Epithelial cell of esophagus (primary cell): Measurements from ENCODE around the gene MMP17.

Experiments
- DNase-seq: peaks from one replicate; pipeline ENCODE4 v3.0.0; 2010; ENCODE audit warnings: low read depth
- H3K4me3 ChIP-seq: 2 replicates; pipeline ENCODE4 v1.5.1; 2011; ENCODE audit warnings: mild to moderate bottlenecking, low read length, control low read depth
- TF ChIP-seq, protein P1 (sequence below): IDR thresholded peaks from 2 replicates; pipeline ENCODE4 v1.5.1; 2011; ENCODE audit warnings: low read depth, mild to moderate bottlenecking, low read length, control low read depth, inconsistent platforms; ENCODE audit not compliant: insufficient read depth; ENCODE audit errors: missing control alignments

Gene MMP17

DNA sequence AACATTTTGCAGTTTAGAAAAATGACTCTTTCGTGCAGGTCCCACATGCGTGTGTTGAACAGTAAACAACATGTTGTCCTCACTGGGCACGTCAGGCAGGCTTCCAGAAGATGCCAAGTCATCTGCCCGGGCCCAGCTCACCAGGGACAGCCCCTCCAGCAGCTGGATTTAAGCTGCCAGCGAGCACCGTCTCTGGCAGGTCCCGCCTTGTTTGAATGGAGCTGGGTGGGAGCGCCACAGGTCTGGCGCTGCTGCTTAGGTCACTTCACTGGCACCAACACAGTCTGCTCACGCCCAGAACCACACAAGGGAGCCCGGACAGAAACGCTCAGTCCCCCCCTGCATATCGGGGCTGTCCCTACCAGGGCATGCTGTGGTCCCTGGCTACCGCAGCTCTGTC is 33.1 kb upstream of the MMP17 start:
- TF ChIP-seq, protein P1, sequence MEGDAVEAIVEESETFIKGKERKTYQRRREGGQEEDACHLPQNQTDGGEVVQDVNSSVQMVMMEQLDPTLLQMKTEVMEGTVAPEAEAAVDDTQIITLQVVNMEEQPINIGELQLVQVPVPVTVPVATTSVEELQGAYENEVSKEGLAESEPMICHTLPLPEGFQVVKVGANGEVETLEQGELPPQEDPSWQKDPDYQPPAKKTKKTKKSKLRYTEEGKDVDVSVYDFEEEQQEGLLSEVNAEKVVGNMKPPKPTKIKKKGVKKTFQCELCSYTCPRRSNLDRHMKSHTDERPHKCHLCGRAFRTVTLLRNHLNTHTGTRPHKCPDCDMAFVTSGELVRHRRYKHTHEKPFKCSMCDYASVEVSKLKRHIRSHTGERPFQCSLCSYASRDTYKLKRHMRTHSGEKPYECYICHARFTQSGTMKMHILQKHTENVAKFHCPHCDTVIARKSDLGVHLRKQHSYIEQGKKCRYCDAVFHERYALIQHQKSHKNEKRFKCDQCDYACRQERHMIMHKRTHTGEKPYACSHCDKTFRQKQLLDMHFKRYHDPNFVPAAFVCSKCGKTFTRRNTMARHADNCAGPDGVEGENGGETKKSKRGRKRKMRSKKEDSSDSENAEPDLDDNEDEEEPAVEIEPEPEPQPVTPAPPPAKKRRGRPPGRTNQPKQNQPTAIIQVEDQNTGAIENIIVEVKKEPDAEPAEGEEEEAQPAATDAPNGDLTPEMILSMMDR: no peak
- H3K4me3 ChIP-seq: no peak overlapping the region
- peak; percentile 40 for DNase-seq

DNA sequence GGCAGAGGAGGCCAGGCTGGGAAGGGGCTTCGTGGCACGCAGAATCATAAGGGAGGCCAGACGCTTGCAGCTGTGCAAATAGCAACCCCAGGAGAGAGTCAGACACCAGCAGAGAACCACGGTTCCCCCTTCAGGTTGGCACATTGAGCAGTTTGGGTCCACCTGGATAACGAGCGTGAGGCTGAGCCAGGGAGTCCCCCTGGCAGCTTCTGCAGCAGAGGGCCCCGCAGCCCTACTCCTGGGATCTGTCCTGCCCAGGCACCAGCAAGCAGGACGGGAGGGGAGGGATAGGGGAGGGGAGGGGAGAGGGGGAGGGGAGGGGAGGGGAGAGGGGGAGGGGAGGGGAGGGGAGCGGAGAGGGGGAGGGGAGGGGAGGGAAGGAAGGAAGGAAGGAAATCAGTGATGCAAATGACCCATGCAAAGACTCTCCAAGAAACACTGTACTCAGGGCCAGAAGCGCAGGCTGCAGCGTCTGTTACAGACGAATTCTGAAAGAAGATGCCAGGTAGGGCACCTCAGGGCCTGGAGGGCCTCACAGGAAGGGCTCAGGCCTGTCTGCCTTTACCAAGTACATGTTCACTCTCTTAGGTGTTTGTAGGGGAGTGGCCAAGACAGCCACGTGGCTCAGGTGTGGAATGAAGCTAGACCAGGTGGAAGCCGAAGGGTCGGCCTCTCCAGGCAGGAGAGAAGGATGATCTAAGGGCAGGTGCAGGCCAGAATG is 32.3 kb upstream of the MMP17 start:
- TF ChIP-seq, protein P1: no peak
- no peak overlapping the region for H3K4me3 ChIP-seq
- DNase-seq: peak; percentile 73

DNA sequence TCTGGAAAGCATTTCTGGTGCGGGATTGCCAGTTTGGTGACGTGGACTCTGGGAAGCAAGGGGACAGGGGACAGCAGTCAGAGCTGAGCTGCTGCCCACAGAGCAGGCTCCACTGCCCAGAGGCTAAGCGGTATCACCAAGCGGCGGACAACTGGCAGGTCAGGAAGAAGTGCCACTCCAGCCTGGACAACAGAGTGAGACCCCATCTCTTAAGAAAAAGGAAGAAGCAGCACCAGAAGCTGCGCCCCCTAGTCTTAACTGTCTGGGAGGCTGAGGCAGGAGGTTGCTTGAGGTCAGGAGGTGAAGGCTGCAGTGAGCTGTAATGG is 31.8 kb upstream of the MMP17 start:
- H3K4me3 ChIP-seq: no peak overlapping the region
- TF ChIP-seq, protein P1: no peak
- DNase-seq: no peak

DNA sequence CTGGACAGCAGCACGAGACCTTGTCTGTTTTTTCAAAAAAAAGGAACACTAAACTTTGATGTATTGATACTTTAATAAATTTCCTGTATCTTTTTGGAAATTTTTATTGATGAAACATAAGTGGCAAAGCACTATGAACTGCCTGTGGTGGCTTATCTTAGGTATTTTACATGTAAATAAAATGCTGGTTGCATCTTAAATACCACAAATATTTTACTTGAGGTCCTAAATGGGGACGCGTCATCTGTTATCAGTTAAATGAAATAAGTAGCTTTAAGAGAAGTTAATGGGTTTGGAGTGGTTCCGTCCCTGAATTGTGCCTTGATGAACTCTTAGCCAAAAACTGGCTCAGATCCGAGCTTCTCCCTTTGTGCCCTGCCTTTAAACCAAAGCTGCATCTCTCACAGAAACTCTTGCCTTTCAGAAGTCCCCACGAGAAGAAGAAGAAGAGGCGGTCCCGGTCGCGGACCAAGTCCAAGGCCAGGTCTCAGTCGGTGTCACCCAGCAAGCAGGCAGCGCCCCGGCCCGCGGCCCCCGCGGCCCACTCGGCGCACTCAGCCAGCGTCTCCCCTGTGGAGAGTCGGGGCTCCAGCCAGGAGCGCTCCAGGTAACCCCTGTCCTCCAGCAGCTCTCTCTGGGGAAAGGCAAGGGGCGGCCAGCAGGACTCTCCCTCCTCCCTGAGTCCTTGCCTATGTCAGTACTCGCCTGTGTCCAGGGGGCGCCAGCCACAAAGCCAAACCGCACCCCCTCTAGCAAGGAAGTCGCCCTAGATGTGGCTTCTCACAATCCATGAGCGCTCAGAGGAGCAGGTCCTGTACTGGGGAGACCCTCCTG is 31.2 kb upstream of the MMP17 start:
- no peak for DNase-seq
- H3K4me3 ChIP-seq: no peak overlapping the region
- TF ChIP-seq, protein P1: no peak

DNA sequence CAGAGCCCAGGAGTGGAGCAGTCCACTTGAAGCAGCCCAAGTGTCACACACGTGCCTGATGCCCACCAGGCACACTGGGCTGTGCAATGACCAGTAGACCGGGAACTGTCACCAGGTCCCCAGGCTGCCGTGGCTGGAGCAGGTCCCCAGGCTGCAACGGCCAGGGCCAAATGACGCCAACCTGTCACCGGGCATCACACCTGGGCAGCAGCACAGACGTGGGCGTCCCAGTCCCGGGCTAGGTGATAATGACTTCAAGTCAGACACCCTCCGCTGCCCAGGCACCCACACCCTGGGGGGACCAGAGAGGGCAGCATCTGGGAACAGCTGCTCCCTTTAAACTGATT is 30.6 kb upstream of the MMP17 start:
- DNase-seq: no peak
- TF ChIP-seq, protein P1: no peak
- H3K4me3 ChIP-seq: no peak overlapping the region

DNA sequence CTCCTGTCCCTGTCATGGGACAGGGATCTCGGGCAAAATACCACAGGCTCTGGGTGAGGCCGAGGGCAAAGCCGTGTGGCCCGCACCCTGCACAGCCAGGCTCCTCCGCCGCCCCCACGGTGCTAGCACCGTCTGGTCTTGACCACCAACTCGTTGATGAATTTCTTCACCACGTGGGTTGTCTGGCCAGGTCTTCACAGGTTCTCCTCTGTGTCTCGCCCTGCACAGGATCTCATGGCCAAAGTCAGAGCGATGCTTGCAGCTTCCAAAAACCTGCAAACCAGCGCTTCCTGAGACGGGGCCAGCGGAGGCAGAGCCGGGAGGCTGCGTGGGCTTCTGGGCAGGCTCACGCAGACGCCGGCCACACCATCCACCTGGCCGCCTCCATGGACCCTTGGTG is 29.0 kb upstream of the MMP17 start:
- TF ChIP-seq, protein P1: no peak
- no peak for DNase-seq

More for the DNA sequence above, 29.0 kb upstream of the MMP17 start:
- H3K4me3 ChIP-seq: no peak overlapping the region
